Caco-2 (cell line): Measurements from ENCODE around the gene LY6G6F. TPM values are rescaled to one million over a fixed set of nuclear protein-coding genes. Genes with fewer than 3 reads are reported as not detected.
A peak's percentile ranks its signal among the peaks of the same experiment; 100 is the strongest.

ENCODE experiments used
- BruUV-seq: library from RNA; stranded (reverse); fragments of 400-500 nt; replicated peaks from 2 replicates; lab custom pipeline; 2021; lab: Mats Ljungman, UMichigan
- CTCF ChIA-PET: fragments of 300-600 bp; sonication (Branson Sonifier 250); formaldehyde crosslinking; loops from one replicate; lab custom pipeline; 2022; ENCODE audit warnings: antibody characterized with exemption; lab: Charles Lee
- POLR2A ChIA-PET: fragments of 300-600 bp; sonication (Branson Sonifier 250); formaldehyde crosslinking; loops from one replicate; lab custom pipeline; 2022; ENCODE audit warnings: antibody characterized with exemption; lab: Charles Lee
- DNase-seq, 2 experiments: peaks; one replicate each; pipeline versions ENCODE4 v3.0.0 to v3.0.0-alpha.2; 2020 to 2022
- H3K27me3 ChIP-seq: replicated peaks from 2 replicates; pipeline ENCODE4 v1.6.0; 2011; ENCODE audit warnings: low read length; ENCODE audit not compliant: control insufficient read depth, insufficient read depth
- H3K36me3 ChIP-seq: 2 replicates; pipeline ENCODE4 v1.5.1; 2011; ENCODE audit warnings: low read length; ENCODE audit not compliant: control insufficient read depth, insufficient read depth
- H3K4me1 ChIP-seq: fragments of 250-450 bp; sonication (Bioruptor Pico); 2 replicates; pipeline ENCODE4 v1.5.1; 2020; ENCODE audit warnings: mild to moderate bottlenecking
- H3K4me3 ChIP-seq: 2 replicates; pipeline ENCODE4 v1.5.1; 2011; ENCODE audit warnings: low read depth, mild to moderate bottlenecking, control low read depth, low read length
- H3K9me3 ChIP-seq: fragments of 250-450 bp; sonication (Bioruptor Pico); 2 replicates; pipeline ENCODE4 v1.5.1; 2020; ENCODE audit warnings: mild to moderate bottlenecking, moderate library complexity
- H3K27ac Mint-ChIP-seq: one replicate; pipeline ENCODE4 v1.8.0; 2022; ENCODE audit warnings: mixed read lengths; ENCODE audit not compliant: unreplicated experiment
- H3K27me3 Mint-ChIP-seq: one replicate; pipeline ENCODE4 v1.8.0; 2022; ENCODE audit warnings: mixed read lengths; ENCODE audit not compliant: insufficient read depth, unreplicated experiment
- H3K36me3 Mint-ChIP-seq: one replicate; pipeline ENCODE4 v1.8.0; 2022; ENCODE audit warnings: mild to moderate bottlenecking, mixed read lengths; ENCODE audit not compliant: insufficient read depth, unreplicated experiment
- H3K4me1 Mint-ChIP-seq: one replicate; pipeline ENCODE4 v1.8.0; 2022; ENCODE audit warnings: low read depth, mixed read lengths; ENCODE audit not compliant: unreplicated experiment
- H3K4me3 Mint-ChIP-seq: one replicate; pipeline ENCODE4 v1.8.0; 2022; ENCODE audit warnings: mild to moderate bottlenecking, moderate library complexity, mixed read lengths; ENCODE audit not compliant: unreplicated experiment
- H3K9me3 Mint-ChIP-seq: one replicate; pipeline ENCODE4 v1.8.0; 2022; ENCODE audit warnings: mixed read lengths; ENCODE audit not compliant: unreplicated experiment
- CTCF ChIP-seq, 2 experiments: fragments of 200-600 bp in 1 of 2; IDR thresholded peaks; 1 replicate in 1 of 2; 2 replicates in 1 of 2; pipeline versions ENCODE4 v1.5.1 to v1.8.0; 2011 to 2022; ENCODE audit warnings: antibody characterized with exemption in 1 of 2, control low read depth in 1 of 2, inconsistent platforms in 1 of 2, low read depth in 1 of 2, low read length in 1 of 2, mild to moderate bottlenecking in 1 of 2, moderate library complexity in 1 of 2; ENCODE audit not compliant: insufficient read depth in 1 of 2, severe bottlenecking in 1 of 2, unreplicated experiment in 1 of 2
- intact Hi-C: fragments of 100-400 bp; cut with micrococcal nuclease; formaldehyde crosslinking; loops from one replicate; pipeline ENCODE4 v1.10.0; 2022; ENCODE audit not compliant: unreplicated experiment
- total RNA-seq: library from RNA; stranded (reverse); gene quantifications from 2 replicates; pipeline ENCODE4 v1.2.3, GENCODE V29; 2022

The LY6G6F gene
- total RNA-seq, 1 experiment from 2014 or later = not detected

- Histone ChIP-seq H3K36me3 (peaks cover 9% of the 10 kb centered on the region), H3K4me1 (peaks cover 44% of the 10 kb centered on the region), H3K4me3 (peak overlapping the region; percentile 53), H3K9me3 (no peaks in the 10 kb centered on the region), H3K27me3 (no peaks in the 10 kb centered on the region)
- H3K27ac Mint-ChIP-seq = peak overlapping the region; percentile 89
- ChIA-PET CTCF (interaction anchor here (0.7 kb wide), 1 partner anchor 77 kb away, joined by 4 read pairs; the partner anchor contains the start of gene CLIC1), POLR2A (interaction anchor here (1.0 to 2.4 kb wide), 2 partner anchors 31 to 156 kb away, joined by 4 to 5 read pairs; partner anchors contain the start of genes HSPA1A and HSPA1L)
- H3K36me3 Mint-ChIP-seq = peaks cover 73% of the 10 kb centered on the region
- peak overlapping the region; percentile 88 for H3K4me3 Mint-ChIP-seq
- BruUV-seq = no TSS peak
- intact Hi-C loops = no loop called here
- no peaks in the 10 kb centered on the region for H3K9me3 Mint-ChIP-seq
- no peak for TF ChIP-seq CTCF (IDR thresholded peaks at IDR 0.05; ENCODE audit: insufficient read depth in 1 of 2, low read depth in 1 of 2, low read length in 1 of 2, severe bottlenecking in 1 of 2, unreplicated experiment in 1 of 2)
- DNase-seq = no peak
- peaks cover 47% of the 10 kb centered on the region for H3K4me1 Mint-ChIP-seq
- H3K27me3 Mint-ChIP-seq = no peaks in the 10 kb centered on the region
Observed at GRCh38 chr6:31658983-31659648, 47.5 kb upstream of the LY6G6F start.

- POLR2A ChIA-PET = interaction anchor here (0.5 to 2.4 kb wide), 10 partner anchors 11 to 203 kb away, joined by 3 to 14 read pairs (median 4); partner anchors contain the start of genes DDX39B, HSPA1A, HSPA1L and MSH5
- Histone ChIP-seq H3K27me3 (no peaks in the 10 kb centered on the region), H3K36me3 (peaks cover 9% of the 10 kb centered on the region), H3K9me3 (no peaks in the 10 kb centered on the region), H3K4me1 (peaks cover 39% of the 10 kb centered on the region), H3K4me3 (peak overlapping the region; percentile 53)
- H3K27me3 Mint-ChIP-seq = no peaks in the 10 kb centered on the region
- no peak for DNase-seq
- peak overlapping the region; percentile 88 for H3K4me3 Mint-ChIP-seq
- H3K27ac Mint-ChIP-seq = peak overlapping the region; percentile 89
- intact Hi-C loops = loop anchor here (1.0 kb wide), 1 partner anchor 8 kb away; the partner anchor contains the start of gene BAG6
- CTCF ChIA-PET = interaction anchor here (0.6 to 1.3 kb wide), 4 partner anchors 8 to 165 kb away, joined by 3 to 6 read pairs (median 4); partner anchors contain the start of gene BAG6
- peaks cover 53% of the 10 kb centered on the region for H3K4me1 Mint-ChIP-seq
- TF ChIP-seq CTCF (IDR thresholded peaks at IDR 0.05; ENCODE audit: insufficient read depth in 1 of 2, low read depth in 1 of 2, low read length in 1 of 2, severe bottlenecking in 1 of 2, unreplicated experiment in 1 of 2) = no peak
- H3K36me3 Mint-ChIP-seq = peaks cover 78% of the 10 kb centered on the region
- no peaks in the 10 kb centered on the region for H3K9me3 Mint-ChIP-seq
- BruUV-seq = TSS peak; percentile 2
Observed at GRCh38 chr6:31659649-31660380, 46.9 kb upstream of the LY6G6F start.
